GM13976 (cell line): ENCODE results near the gene MED17.

ENCODE experiments used
- DNase-seq: peaks from one replicate; pipeline ENCODE4 v3.0.0; 2012; ENCODE audit warnings: low spot score
- in situ Hi-C: fragments of 300-500 bp; cut with MboI; formaldehyde crosslinking; loops from one replicate; pipeline ENCODE4 v1.12.0; 2022; ENCODE audit warnings: low sequenced_read_pairs, mixed read lengths, inconsistent platforms; ENCODE audit not compliant: unreplicated experiment
- TF ChIP-seq, protein P1 (sequence below): IDR thresholded peaks from 2 replicates; pipeline ENCODE4 v1.5.1; 2012; ENCODE audit warnings: borderline replicate concordance, mild to moderate bottlenecking; ENCODE audit not compliant: insufficient read depth; ENCODE audit errors: extremely low read depth, missing control alignments, control extremely low read depth

The MED17 gene

DNA sequence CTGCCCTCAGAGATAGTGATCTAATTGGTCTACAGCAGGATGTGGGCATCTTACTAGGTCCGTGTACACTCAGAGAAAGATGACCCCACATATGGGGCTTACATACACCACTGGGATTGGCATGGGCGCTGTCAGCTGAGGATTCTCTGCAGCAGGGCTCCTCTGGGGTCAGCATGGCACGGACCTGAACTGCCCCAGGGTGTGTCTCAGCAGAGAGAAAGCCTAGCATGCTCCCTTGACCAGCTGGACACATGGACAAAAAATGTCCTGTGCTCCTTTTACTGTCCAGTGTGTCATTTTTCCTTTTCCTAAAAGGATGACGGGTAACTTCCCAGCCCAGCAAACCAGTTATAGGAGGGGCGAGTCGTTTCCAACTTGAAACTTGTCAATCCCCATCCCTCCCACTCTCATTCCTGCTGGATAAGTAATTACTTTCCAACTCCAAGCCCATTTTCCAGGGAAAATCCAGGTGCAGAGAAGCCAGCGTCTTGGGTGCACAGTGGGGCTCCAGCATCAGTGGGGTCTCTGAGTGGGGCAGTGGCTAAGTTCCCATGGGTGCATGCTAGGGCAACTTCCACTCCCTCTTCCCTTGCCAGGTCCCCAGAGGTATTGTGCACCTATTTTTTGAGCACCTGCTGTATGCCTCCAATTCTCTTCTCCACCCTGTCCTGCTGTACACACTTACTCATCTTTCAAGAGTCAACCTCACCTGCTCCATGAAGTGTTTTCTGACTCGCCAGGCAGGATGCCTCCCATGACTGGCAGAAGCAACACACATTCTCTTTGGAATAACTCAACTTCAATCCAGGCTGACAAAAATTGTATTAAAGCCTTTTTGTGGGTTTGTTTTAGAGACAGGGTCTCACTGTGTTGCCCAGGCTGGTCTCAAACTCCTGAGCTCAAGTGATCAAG lies 61.4 kb downstream of the MED17 start:
- TF ChIP-seq, protein P1, sequence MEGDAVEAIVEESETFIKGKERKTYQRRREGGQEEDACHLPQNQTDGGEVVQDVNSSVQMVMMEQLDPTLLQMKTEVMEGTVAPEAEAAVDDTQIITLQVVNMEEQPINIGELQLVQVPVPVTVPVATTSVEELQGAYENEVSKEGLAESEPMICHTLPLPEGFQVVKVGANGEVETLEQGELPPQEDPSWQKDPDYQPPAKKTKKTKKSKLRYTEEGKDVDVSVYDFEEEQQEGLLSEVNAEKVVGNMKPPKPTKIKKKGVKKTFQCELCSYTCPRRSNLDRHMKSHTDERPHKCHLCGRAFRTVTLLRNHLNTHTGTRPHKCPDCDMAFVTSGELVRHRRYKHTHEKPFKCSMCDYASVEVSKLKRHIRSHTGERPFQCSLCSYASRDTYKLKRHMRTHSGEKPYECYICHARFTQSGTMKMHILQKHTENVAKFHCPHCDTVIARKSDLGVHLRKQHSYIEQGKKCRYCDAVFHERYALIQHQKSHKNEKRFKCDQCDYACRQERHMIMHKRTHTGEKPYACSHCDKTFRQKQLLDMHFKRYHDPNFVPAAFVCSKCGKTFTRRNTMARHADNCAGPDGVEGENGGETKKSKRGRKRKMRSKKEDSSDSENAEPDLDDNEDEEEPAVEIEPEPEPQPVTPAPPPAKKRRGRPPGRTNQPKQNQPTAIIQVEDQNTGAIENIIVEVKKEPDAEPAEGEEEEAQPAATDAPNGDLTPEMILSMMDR: no peak
- in situ Hi-C loops: no loop called here
- DNase-seq: no peak

DNA sequence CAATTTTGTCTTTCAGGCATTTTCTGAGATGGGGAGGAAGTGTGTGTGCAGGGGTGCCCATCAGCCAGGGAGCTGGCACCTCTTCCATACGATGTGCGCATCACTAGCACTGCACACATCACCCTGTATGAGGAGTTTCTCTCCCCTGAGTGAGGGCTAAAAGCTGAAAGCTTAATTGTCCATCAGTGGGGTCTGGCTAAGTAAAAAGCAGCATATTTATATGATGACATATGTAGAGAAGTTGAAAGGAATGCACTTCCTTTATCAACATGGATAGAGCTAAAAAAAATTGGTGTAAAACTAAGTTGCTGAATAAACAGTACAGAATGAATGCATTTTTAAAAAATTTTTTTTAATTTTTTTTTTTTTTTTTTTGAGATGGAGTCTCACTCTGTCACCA lies 62.3 kb downstream of the MED17 start:
- TF ChIP-seq, protein P1: no peak
- DNase-seq: no peak
- in situ Hi-C loops: no loop called here

DNA sequence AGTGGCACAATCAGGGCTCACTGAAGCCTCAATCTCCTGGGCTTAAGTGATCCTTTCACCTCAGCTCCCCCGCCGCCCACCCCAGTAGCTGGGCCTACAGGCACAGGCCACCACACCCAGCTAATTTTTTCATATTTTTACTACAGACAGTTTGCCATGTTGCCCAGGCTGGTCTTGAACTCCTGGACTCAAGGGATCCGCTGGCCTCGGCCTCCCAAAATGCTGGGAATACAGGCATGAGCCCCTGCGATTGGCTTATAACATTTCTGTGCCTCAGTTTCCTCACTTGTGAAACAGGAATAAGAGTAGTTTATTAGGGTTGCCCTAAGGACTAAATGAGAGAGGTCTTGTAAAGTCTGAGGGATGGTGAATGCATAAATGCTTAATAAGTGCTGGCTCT lies 65.1 kb downstream of the MED17 start:
- TF ChIP-seq, protein P1: no peak
- DNase-seq: no peak
- in situ Hi-C loops: no loop called here

DNA sequence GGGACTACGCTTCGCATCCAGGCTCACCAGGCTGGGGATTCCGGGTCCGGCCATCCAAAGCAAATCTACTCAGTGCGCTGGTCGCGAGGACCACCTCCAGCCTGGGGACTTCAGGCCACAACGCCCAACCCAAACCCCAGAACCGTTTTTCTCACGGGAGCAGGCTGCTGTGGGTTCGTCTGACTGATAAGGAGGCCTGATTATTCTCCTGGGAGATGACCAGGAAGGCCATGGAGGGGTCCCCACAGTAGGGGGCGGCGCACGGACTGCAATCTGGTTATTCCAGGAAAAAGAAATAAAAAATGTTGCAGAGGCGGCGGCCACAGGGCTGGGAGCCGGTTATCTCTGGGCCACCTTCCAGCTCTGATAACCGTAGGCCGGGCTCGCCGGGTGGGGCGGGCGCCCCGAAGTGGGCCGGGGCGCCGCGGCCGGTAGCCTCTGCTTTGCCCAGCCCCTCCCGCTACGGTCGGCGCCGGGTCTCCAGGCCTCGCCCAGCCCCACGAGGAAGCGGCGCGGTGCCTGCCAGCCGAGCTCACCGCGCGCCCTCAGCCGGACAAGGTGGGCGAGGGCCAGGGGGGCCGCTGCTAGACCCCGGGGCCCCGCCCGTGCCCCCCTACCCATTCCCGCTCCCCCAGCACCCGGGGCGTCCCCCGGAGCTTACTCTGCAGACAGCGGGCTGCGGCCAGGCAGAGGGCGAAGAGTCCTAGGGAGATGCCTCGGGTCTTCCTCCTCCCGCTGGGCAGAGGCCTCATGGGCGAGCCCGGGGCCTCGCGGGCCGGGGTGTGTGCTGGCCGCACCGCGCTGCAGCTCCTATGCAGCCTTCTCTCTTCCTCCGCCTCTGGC lies 65.9 kb downstream of the MED17 start:
- in situ Hi-C loops: no loop called here
- no peak for DNase-seq
- TF ChIP-seq, protein P1: no peak

DNA sequence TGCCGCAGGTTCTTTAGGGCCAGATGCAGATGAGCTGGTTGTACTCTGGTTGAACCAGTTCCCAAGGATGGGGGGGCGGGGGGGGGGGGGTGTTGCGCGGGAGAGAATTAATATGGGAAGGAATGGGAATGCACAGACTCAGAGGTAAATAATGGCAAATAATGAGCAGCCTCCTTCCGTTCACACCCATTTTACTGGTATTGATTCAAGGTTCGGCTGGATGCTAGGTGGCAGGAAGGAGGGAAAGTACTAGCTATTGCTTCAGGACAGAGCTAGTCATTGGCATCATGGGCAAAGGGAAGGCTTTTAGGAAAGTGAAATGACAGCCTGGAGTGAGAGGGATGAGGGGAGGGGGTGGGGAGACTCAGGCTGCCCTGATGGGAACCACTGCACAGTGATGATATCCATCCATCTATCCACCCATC lies 66.5 kb downstream of the MED17 start, which contains the start of gene VSTM5:
Gene VSTM5, minus strand, starts transcription at position 25 of the 425 bp plus-strand sequence. CDS start 116 bp downstream, outside the sequence.
- TF ChIP-seq, protein P1: no peak
- no peak for DNase-seq
- in situ Hi-C loops: no loop called here

DNA sequence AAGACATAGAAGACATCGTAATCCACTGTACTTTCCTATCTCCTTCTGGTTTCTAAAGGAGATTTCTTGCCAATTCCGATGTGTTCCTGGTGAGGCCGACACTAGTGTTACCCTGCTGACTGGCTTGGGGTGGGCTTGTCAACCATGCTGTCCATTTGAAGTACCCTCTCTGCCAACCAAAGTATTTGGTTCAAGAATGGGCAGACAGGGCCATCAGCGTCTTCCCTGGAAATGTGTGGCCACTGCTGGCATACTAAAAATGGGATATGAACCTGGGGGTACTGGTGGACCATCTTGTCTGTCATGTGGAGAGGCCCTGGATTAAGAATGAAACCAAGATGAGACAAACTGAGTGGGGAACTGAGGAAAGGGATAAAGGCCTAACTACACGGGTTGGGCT lies 68.2 kb downstream of the MED17 start:
- in situ Hi-C loops: no loop called here
- no peak for DNase-seq
- TF ChIP-seq, protein P1: no peak
